HepG2 (cell line): ENCODE measurements around the gene CBX2. TPM values are rescaled to one million over a fixed set of nuclear protein-coding genes. Genes with fewer than 3 reads are reported as not detected.

Experiments
- AKAP8 ChIP-seq: sonication (generic); formaldehyde crosslinking; IDR thresholded peaks from 2 replicates; pipeline ENCODE4 v1.5.1; 2020; ENCODE audit warnings: mild to moderate bottlenecking, missing genetic modification reagents
- ERF ChIP-seq: IDR thresholded peaks from 2 replicates; pipeline ENCODE4 v1.6.1; 2018; ENCODE audit warnings: missing biosample characterization, missing genetic modification reagents
- HNRNPK ChIP-seq: fragments of 200-400 bp; formaldehyde crosslinking; IDR thresholded peaks from 2 replicates; pipeline ENCODE4 v1.6.1; 2018; ENCODE audit warnings: low read length, low read depth, moderate library complexity, mild to moderate bottlenecking; ENCODE audit not compliant: poor library complexity, severe bottlenecking
- HNRNPL ChIP-seq: fragments of 200-400 bp; formaldehyde crosslinking; IDR thresholded peaks from 2 replicates; pipeline ENCODE4 v1.6.1; 2017; ENCODE audit warnings: mild to moderate bottlenecking, low read depth, low read length
- KDM2A ChIP-seq: sonication (generic); formaldehyde crosslinking; IDR thresholded peaks from 2 replicates; pipeline ENCODE4 v1.4.0; 2020; ENCODE audit warnings: low read depth, missing genetic modification reagents, borderline replicate concordance
- MBNL3 ChIP-seq: fragments of 250-450 bp; sonication (Bioruptor Pico); conservative IDR thresholded peaks from 2 replicates; pipeline ENCODE4 v1.8.0; 2022; ENCODE audit warnings: mild to moderate bottlenecking, inconsistent platforms
- MED1 ChIP-seq: sonication (generic); formaldehyde crosslinking; IDR thresholded peaks from 2 replicates; pipeline ENCODE4 v1.4.0; 2020; ENCODE audit warnings: missing genetic modification reagents
- MIXL1 ChIP-seq: IDR thresholded peaks from 2 replicates; pipeline ENCODE4 v1.6.1; 2016
- SP2 ChIP-seq: sonication (generic); formaldehyde crosslinking; IDR thresholded peaks from 2 replicates; pipeline ENCODE4 v1.5.1; 2020; ENCODE audit warnings: mild to moderate bottlenecking, missing genetic modification reagents
- SUZ12 ChIP-seq: fragments of 150-350 bp; IDR thresholded peaks from 2 replicates; pipeline ENCODE4 v1.6.1; 2014; ENCODE audit warnings: low read depth, low read length
- TCF7 ChIP-seq: sonication (generic); IDR thresholded peaks from 2 replicates; pipeline ENCODE4 v1.6.1; 2016; ENCODE audit warnings: antibody characterized with exemption, low read depth
- THAP8 ChIP-seq: sonication (generic); formaldehyde crosslinking; IDR thresholded peaks from 2 replicates; pipeline ENCODE4 v1.5.1; 2020; ENCODE audit warnings: missing genetic modification reagents, mild to moderate bottlenecking, borderline replicate concordance
- TIGD3 ChIP-seq: sonication (generic); formaldehyde crosslinking; IDR thresholded peaks from 2 replicates; pipeline ENCODE4 v1.5.1; 2020; ENCODE audit warnings: mild to moderate bottlenecking, missing genetic modification reagents, borderline replicate concordance
- ZBTB7B ChIP-seq: sonication (generic); formaldehyde crosslinking; IDR thresholded peaks from 2 replicates; pipeline ENCODE4 v1.4.0; 2020; ENCODE audit warnings: missing genetic modification reagents
- ZGPAT ChIP-seq: IDR thresholded peaks from 2 replicates; pipeline ENCODE4 v1.6.1; 2016; ENCODE audit warnings: mild to moderate bottlenecking
- ZNF232 ChIP-seq: sonication (generic); formaldehyde crosslinking; IDR thresholded peaks from 2 replicates; pipeline ENCODE4 v1.4.0; 2020; ENCODE audit warnings: missing genetic modification reagents, borderline replicate concordance
- ZNF256 ChIP-seq: sonication (generic); formaldehyde crosslinking; conservative IDR thresholded peaks from 2 replicates; pipeline ENCODE4 v1.4.0; 2020; ENCODE audit warnings: missing genetic modification reagents
- ZNF260 ChIP-seq: sonication (generic); formaldehyde crosslinking; IDR thresholded peaks from 2 replicates; pipeline ENCODE4 v1.4.0; 2020; ENCODE audit warnings: missing genetic modification reagents, low read depth, mild to moderate bottlenecking, borderline replicate concordance
- ZNF30 ChIP-seq: sonication (generic); formaldehyde crosslinking; IDR thresholded peaks from 2 replicates; pipeline ENCODE4 v1.5.0; 2020; ENCODE audit warnings: mild to moderate bottlenecking, missing genetic modification reagents
- ZNF33A ChIP-seq: sonication (generic); formaldehyde crosslinking; IDR thresholded peaks from 2 replicates; pipeline ENCODE4 v1.5.1; 2020; ENCODE audit warnings: missing genetic modification reagents, mild to moderate bottlenecking, moderate library complexity, borderline replicate concordance
- ZNF430 ChIP-seq: sonication (generic); formaldehyde crosslinking; IDR thresholded peaks from 2 replicates; pipeline ENCODE4 v1.9.0; 2021; ENCODE audit warnings: mild to moderate bottlenecking, missing genetic modification reagents
- ZNF564 ChIP-seq: sonication (generic); formaldehyde crosslinking; IDR thresholded peaks from 2 replicates; pipeline ENCODE4 v1.8.1; 2023; ENCODE audit warnings: mild to moderate bottlenecking, missing genetic modification reagents
- ZNF672 ChIP-seq: sonication (generic); formaldehyde crosslinking; IDR thresholded peaks from 2 replicates; pipeline ENCODE4 v1.8.1; 2022; ENCODE audit warnings: missing genetic modification reagents
- ZNF75D ChIP-seq: sonication (generic); formaldehyde crosslinking; IDR thresholded peaks from 2 replicates; pipeline ENCODE4 v1.8.1; 2023; ENCODE audit warnings: missing genetic modification reagents, mild to moderate bottlenecking, borderline replicate concordance
- polyA plus RNA-seq, 8 experiments: library from polyadenylated mRNA; depleted of rRNA in 3 of 8; stranded (reverse) in 7 of 8; unstranded in 1 of 8; fragments of >200 nt; fragmentation: Illumina TruSeq in 4 of 8; extraction: Trizol in 4 of 8; gene quantifications; 2 replicates each; pipeline versions ENCODE4 v1.2.1 to v1.2.3, GENCODE V29; 2011 to 2016; ENCODE audit warnings: low read depth in 4 of 8, missing spikeins in 1 of 8, mixed read lengths in 1 of 8; ENCODE audit not compliant: insufficient read depth in 1 of 8
- total RNA-seq, 5 experiments: library from RNA; depleted of rRNA; stranded (reverse); fragments of >200 nt; fragmentation: Illumina TruSeq; extraction: Trizol; gene quantifications; 2 replicates each; pipeline ENCODE4 v1.2.3, GENCODE V29; 2016; ENCODE audit warnings: low read depth in 1 of 5
- TF ChIP-seq, protein P1 (sequence below): sonication (generic); formaldehyde crosslinking; IDR thresholded peaks from 2 replicates; pipeline ENCODE4 v1.5.0; 2020; ENCODE audit warnings: mild to moderate bottlenecking, missing genetic modification reagents, borderline replicate concordance

The CBX2 gene
- total and polyA plus RNA-seq, 2 of the 13 experiments (the other 11 are each of a cell fraction or from before 2014, with no cell fraction given) = 14.5 to 31.1 TPM

DNA sequence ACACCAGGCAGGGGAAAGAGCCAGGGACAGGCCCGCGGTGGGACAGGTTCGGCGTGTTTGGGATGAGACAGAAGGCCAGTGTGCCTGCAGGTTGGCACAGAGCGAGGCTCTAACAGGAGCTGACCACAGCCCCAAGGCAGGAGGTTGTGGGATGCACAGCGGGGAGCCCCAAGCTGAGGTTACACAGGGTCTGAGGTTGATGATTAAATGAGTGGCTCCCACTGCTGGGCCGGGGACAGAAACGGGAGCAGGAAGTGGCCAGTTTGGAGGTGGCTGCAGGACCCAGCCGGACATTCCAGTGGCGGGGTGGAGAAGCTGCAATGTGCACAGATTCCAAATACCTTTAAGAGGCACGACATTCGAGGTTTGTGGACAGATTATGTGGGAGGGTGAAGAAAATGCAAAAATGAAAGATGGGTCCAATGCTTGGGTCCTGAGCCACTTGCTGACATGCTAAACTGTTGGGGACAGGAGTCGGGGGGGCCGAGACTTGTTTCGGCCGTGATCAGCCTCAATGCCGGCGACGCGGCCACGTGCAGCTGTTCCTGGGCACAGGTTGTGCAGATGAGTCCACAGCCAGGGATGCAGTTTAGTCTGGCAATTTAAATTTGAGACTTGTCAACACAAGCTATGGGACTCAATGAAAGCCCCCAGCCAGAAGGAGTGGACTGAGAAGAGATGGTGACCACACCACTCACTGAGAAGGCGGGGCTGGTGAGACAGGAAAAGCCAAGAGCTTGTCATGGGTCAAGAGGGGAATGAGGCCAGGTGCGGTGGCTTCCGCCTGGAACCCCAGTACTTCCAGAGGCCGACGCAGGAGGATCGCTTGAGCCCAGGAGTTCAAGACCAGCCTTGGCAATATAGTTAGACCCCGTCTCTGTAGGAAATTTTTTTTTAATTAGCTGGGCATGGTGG lies 38.5 kb upstream of the CBX2 start (continued):
- TF ChIP-seq, protein P1, sequence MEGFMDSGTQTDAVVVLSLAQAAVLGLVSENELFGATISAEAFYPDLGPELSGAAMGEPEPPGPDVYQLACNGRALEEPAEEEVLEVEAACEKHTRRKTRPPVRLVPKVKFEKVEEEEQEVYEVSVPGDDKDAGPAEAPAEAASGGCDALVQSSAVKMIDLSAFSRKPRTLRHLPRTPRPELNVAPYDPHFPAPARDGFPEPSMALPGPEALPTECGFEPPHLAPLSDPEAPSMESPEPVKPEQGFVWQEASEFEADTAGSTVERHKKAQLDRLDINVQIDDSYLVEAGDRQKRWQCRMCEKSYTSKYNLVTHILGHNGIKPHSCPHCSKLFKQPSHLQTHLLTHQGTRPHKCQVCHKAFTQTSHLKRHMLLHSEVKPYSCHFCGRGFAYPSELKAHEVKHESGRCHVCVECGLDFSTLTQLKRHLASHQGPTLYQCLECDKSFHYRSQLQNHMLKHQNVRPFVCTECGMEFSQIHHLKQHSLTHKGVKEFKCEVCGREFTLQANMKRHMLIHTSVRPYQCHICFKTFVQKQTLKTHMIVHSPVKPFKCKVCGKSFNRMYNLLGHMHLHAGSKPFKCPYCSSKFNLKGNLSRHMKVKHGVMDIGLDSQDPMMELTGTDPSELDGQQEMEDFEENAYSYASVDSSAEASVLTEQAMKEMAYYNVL (CRISPR knock-in tag) = no peak
- peak; percentile 56 for TF ChIP-seq MED1 (CRISPR knock-in tag)
- TF ChIP-seq THAP8 = no peak
- no peak for TF ChIP-seq TCF7
- TF ChIP-seq MBNL3 = no peak
- no peak for TF ChIP-seq ZBTB7B (CRISPR knock-in tag)
- peak; percentile 81; the same call in 1 of the 2 replicates for TF ChIP-seq ZNF30
- TF ChIP-seq TIGD3 = 0 out of 2 replicates have a peak, but pooled peaks have one; percentile 45
- TF ChIP-seq ERF (CRISPR knock-in tag) = no peak
- 0 out of 2 replicates have a peak, but pooled peaks have one; percentile 3 for TF ChIP-seq ZNF564 (CRISPR knock-in tag)
- no peak for TF ChIP-seq SUZ12
- TF ChIP-seq ZNF232 (CRISPR knock-in tag) = no peak
- TF ChIP-seq ZNF75D = no peak
- TF ChIP-seq ZNF260 (CRISPR knock-in tag) = no peak
- peak; percentile 45; the same call in 1 of the 2 replicates for TF ChIP-seq ZNF430 (CRISPR knock-in tag)
- no peak for TF ChIP-seq ZGPAT
- no peak for TF ChIP-seq SP2 (CRISPR knock-in tag)
- TF ChIP-seq ZNF256 (CRISPR knock-in tag) = no peak
- no peak for TF ChIP-seq MIXL1 (CRISPR knock-in tag)
- TF ChIP-seq HNRNPK = no peak
- TF ChIP-seq ZNF33A (CRISPR knock-in tag) = no peak
- peak; percentile 52; the same call in 1 of the 2 replicates for TF ChIP-seq KDM2A (CRISPR knock-in tag)
- no peak for TF ChIP-seq ZNF672
- 0 out of 2 replicates have a peak, but pooled peaks have one; percentile 57 for TF ChIP-seq HNRNPL
- TF ChIP-seq AKAP8 (CRISPR knock-in tag) = 0 out of 2 replicates have a peak, but pooled peaks have one; percentile 55
